Stimulated activated CD8-positive, alpha-beta memory T cell treated with anti-CD3 and anti-CD28 coated beads, Interleukin-2, amount 100 ng/mL, for 1 hour (primary cell): Measurements from ENCODE around the gene FLRT2.

Experiments
- DNase-seq, 2 donors: peaks; one replicate each; pipeline ENCODE4 v3.0.0-alpha.2; 2020; ENCODE audit warnings: low read depth in 2 of 2

FLRT2 gene, protein sequence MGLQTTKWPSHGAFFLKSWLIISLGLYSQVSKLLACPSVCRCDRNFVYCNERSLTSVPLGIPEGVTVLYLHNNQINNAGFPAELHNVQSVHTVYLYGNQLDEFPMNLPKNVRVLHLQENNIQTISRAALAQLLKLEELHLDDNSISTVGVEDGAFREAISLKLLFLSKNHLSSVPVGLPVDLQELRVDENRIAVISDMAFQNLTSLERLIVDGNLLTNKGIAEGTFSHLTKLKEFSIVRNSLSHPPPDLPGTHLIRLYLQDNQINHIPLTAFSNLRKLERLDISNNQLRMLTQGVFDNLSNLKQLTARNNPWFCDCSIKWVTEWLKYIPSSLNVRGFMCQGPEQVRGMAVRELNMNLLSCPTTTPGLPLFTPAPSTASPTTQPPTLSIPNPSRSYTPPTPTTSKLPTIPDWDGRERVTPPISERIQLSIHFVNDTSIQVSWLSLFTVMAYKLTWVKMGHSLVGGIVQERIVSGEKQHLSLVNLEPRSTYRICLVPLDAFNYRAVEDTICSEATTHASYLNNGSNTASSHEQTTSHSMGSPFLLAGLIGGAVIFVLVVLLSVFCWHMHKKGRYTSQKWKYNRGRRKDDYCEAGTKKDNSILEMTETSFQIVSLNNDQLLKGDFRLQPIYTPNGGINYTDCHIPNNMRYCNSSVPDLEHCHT

DNA sequence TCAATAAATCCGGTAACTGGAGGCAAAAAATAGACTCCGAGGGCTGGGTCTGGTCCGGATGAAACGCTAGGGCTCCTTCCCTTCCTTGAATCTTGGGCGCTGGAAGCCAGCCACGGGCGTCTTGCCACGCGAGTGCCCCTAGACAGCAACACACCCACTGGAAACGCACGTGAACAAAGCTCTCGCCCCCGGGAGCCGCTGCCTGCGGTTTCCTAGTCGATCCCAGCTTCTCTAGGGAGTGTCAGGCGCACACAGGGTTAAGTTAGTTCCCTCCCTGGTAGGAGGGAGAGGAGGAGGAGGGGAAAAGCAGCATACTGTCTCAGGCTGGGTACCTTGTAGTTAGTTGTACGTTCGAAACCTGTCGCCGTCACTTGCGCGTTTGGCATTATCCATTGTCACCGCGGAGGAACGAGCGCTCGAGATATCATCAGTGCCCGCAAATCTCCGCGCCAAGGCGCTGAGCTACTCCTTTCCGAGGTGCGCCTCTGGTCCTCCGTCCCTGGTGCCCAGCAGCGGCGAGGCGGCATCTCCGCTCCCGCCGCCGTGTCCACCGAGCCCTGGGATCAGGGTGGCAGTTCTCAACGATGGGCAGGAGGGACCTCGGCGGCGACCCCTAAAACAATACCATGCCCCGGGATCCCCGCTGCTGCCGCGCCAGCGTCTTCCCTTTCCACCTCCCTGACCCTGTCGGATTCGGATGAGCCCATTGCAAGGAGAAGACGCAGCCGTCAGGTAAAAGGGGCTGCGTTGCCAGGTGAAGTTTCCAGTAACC is at the start of gene FLRT2:
Gene FLRT2, plus strand, starts transcription at position 342 of the 772 bp plus-strand sequence. CDS start 91,371 bp downstream, outside the sequence.
- DNase-seq = no peak

DNA sequence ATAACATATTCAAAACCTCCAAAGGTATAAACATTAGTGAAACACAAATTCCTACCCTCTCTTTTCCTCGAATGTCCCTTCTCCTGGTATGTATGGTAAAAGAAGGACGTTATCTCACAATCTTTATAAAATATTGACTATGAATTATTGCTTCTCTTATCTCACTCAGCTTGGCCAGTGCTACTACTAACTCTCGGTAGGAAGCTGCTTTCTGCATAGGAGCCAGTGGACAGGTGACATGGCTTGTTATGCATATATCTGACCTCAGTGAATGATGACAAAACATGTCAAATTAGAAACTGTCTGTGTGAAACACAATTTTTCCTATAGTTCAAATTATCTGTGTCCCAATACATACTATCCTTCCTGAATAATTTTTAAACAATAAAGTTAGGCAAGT is 48.5 kb upstream of the FLRT2 start:
- DNase-seq = no peak

DNA sequence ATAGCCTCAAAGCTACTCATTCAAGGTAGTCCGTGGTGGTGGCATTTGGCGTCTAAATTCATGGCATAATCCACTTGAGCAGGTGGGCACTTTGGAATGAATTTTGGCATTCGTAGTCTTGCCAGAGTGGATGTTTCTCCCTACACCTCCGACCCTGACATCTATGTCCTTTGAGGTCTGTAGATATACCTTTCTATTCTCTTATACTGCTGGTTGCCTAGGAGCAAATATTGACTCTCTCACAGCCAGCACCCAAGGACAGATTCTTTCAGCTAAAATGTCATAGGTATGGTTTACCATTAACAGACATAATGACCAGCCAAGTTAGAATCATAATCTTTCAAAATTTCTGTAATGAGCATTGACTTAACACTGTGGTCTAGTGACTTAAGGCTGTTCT is 47.4 kb upstream of the FLRT2 start:
- no peak for DNase-seq

DNA sequence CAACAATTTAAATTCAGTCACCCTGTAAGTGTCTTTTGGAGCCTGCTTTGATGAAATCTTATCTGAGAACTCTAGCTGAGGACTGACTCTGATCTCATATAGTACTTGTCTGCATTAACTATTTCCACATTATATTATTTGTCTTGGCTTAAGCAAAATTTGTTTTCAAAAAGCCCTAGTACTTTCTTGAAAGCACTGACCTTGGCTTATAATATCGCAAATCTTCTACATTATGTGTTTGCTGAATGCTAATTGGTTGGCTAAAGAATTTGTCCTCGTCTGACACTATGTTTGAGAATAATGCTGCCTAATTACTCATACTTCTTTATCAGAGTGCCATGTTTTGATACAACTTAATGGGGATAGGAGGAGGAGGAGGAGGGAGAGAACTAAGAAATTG is 46.9 kb upstream of the FLRT2 start:
- no peak for DNase-seq

DNA sequence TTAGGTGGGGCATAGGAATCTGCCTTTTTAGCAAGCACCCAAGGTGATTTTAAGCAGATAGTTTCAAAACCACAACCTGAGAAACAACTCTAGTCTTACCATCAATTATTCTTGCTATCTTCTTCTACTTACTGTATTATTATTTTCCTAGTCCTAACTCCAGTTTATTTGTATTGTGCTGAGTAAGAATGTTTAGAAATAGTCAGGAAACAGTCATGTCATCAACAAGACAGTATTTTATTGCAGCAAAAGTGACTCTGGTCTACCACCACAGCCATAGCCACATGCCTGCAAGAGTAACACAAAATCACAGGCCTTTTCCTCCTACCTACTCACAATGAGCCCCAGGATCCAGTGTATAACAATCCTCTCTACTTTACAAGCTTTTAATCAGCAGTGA is 46.3 kb upstream of the FLRT2 start:
- DNase-seq = no peak

DNA sequence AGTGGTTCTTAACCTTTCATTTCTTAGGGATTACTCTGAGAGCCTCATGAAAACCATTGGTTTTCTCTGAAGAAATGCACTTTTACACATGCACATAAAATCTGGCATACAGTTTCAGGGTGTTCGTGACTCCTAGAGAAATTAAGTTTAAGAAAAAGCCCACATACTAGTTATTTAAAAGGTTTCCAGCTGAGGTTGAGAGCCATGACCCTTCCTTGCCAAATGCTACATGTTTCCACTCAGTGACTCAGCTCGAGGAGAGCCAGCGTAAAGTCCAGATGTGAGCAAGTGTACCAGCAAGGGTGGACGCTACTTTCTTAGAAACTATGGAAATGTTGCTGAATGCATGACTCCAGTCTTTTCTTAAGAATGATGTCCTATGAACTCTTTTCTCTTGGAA is 42.7 kb upstream of the FLRT2 start:
- DNase-seq = no peak

DNA sequence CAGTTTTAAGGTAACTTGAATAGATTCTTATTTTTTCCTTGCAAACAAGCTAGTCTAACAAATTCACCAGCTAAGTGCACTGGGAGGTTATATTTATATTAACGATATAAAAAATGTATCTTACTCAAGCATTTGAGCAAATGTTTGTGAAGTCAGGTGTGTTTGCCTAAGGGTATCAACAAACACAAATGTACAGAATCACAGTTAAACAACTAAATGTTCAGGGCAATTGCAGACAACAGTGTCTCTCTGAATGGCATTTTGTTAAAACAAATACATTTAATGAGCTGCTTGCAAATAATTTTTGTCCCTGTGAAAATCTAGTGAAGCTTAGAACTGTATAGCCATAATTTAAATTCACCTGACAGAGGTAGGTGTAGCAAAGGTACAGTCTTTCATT is 28.2 kb upstream of the FLRT2 start:
- DNase-seq = no peak

DNA sequence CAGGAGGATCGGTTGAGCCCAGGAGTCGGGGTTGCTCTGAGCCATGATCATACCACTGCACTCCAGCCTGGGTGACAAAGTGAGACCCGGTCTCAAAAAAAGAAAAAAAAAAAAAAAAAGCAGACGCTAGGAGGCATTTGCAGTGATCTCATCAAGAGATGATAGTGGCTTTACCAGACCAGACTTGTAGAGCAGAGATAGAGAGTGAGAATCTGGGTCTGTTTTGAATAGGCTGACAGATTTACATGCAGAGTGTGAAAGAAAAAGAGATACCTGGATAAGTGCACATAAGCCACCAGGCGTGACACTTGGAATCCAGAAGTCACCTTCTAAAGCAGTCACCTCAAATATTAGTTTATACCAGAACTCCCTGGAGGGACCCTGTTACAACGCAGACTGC is 21.1 kb upstream of the FLRT2 start:
- no peak for DNase-seq

DNA sequence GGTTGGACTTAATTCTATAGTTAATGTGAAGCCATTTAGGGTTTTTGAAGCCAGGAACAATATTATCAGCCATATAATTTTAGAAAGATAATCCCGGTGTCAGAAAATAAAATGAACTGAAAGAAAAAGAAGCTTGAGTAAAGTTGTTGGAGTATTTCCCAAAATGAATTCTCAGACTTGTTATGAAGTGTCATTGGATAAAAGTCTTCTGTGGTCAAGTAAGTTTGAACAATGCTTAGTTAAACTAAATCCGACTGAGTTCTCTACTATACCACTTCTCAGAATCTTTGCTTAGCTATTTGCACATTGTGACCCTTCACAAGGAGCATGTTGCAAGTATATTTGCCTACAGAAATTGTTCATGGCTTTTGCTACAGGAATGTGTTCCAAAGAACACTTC is 17.5 kb upstream of the FLRT2 start:
- no peak for DNase-seq

DNA sequence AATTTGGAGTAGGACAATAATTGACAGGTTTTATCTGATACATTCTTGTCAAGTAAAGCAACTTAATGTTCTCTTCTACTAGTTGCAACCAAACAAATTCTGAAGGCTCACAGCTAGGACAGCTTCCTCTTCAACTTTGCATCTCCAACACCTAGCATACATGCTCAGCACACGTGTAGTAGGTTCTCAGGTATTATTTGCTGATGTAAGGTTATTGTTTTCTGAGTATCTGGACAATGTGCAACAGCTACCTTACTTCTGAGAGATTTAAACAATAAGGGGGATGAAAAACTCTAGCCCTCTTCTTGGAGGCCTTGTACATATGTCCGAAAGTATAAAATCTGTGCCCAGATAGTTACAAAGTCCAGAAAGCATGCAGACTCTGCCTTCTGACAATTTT is 15.5 kb upstream of the FLRT2 start:
- no peak for DNase-seq

DNA sequence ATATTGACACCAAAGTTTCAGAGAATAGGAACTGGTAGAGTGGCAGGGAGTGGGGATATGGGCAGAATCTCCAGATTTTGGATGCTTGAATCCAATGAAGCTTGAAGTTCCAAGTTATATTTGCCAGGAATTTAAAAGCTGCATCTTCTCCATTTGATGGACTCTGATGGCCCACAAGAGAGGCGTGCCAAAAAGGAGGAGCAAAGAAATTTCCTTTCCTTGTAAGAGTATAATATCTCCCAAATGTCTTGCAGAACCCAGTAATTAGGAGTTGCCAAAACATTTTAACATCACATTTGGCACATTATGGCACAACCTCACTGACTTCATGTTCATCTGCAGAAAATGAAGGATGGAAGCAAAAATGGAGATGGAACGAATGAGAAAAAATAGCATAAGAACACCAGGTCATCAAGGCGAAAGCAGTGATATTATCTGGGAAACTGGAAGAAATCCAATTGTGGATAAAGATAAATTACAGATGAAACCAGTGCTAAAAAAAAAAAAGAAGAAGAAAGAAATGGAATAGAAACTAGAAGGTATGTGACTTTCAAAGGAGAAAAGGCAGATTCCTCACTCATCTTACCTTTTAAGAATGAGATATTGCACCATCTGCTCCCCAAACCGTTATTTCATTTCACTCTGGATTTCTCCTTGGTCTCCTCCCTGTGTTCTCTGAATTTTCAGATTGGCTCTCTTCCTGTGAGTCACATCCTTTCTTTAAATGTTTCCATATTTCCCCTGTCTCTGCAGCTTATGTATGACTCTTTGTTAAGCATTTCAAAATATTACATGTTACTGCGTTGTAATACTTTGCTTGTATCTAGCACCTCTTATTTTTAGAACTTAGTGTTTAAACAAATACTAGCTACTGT is 13.5 kb upstream of the FLRT2 start:
- no peak for DNase-seq

DNA sequence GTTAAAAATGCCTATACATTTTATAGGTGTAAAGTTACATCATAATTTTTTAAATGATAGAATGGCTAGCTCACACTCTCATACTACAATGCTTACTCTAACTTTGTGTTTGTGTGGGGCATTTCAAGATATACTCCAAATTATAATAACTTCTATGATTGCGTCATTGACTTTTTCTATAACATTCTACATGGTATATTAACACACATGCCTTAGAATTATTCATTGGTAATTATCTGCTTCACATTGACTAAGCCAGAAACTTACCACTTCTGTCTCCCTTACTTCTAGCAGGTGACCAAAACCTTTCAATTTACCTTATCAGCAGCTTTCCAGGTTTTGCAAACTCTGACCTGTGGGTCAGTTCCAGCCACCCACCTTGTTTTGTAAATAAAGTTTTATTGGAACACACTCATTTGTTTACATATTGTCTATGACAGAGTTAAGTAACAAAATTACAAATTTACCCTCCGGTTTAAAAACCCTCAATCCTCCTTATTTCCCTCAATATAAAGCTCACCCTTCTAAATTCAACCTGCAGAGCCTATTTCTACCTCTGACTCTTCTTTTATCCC is 12.7 kb upstream of the FLRT2 start:
- no peak for DNase-seq

DNA sequence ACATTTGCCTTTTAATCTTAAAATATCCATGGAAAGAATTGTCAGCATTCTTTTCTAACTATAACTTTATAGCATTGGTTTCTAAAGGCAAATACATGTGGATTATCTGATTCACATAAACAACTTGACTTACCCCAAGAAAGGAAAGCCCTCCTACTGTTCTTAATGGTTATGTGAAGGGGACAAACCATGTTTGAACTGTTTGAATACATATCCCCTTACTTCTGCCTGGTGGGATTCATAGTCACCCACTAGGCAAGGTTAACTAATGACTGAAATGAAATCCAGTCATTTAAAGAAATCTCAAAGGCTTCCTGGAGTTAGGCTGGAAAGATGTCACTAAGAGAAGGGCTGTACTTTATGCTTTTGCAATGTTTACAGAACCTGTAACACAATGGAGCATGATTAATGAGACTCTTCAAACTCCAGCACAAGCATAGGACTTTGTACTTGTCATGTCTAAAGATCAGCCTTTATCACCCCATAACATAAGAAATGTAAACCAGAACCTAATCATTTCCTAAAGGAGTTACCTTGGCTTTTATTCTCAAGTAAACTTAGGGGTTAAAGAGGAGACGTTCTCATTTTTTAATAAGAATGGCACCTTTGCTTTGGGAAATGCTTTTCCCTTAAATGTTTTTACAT is 10.2 kb upstream of the FLRT2 start:
- no peak for DNase-seq

DNA sequence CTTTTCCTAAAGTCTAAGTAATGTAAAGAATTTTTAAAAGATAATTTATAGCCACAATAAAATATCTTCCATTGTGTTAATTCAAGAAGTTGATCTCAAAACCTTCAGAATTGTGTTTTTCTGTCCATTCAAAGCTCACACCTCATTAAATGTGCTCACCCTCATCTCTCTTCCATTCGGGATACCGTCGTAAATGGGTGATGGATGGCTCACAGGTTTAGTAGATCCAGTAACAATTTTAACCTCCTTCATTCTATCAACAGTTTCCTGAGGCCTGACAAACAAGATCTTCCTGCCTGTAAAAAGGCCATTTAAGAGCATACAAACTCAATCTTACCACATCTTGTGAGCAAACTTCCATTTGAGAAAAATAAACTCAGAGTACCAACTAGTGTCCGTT is 9.4 kb upstream of the FLRT2 start:
- DNase-seq = no peak

DNA sequence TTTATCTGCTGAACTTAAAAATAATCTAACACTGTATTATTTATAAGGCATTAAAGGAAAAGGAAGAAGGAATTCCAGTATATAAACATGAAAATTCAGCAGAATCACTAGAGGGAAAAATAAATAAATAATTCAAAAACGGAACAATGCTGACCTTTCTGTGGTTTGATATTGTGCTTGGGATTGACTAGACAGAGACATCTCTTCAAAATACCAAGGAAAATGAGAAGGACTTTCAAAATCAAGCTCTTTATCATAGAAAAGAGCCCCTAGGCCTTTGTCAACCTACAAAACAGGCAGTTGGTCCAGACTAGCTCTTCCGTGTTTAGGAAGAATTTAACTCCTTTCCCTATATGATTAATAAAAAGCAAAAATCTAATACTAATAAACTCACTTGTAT is 6.3 kb upstream of the FLRT2 start:
- DNase-seq = no peak

DNA sequence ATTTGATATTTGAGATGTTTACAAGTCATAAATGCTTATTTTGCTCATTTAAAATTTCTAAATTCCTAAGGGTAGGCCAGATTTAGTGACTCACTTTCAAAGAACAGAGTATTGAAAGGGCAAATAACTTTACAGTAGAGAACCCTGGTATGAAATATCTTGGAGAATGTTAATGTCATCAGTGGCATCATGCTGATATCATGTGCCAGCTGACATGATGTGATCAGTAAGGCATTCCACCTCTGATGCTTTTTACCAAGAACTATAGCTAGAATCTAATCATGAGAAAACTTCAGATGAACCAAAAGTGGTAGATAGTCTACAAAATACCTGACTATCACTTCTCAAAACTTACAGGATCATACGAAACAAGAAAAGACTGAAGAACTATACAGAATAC is 2.9 kb upstream of the FLRT2 start:
- no peak for DNase-seq

DNA sequence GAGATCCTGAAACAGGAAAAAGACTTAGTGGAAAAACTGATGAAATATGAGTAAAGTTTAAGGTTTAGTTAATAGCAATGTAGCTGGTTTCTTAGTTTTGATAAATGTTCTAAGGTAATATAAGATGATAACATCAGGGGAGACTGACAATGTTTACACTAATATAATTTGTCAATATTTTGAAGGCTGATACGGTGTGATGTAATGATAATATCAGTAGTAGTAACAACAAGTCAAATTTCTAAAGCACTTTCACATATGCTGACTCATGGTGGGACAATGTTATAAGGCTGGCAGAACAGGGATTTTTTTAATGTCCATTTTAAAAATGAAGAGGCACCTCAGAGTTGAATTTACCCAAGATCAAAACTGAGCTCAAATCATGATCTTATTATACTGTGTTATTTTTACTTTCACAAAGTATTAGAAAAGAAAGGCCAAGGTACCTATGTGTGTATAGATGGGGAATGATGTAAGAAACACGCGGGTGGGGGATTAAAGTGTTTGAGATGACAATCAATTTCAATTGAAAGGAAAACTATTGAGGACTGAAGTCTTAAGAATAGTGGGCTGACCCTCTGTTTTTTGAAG is 2.4 kb upstream of the FLRT2 start:
- no peak for DNase-seq

DNA sequence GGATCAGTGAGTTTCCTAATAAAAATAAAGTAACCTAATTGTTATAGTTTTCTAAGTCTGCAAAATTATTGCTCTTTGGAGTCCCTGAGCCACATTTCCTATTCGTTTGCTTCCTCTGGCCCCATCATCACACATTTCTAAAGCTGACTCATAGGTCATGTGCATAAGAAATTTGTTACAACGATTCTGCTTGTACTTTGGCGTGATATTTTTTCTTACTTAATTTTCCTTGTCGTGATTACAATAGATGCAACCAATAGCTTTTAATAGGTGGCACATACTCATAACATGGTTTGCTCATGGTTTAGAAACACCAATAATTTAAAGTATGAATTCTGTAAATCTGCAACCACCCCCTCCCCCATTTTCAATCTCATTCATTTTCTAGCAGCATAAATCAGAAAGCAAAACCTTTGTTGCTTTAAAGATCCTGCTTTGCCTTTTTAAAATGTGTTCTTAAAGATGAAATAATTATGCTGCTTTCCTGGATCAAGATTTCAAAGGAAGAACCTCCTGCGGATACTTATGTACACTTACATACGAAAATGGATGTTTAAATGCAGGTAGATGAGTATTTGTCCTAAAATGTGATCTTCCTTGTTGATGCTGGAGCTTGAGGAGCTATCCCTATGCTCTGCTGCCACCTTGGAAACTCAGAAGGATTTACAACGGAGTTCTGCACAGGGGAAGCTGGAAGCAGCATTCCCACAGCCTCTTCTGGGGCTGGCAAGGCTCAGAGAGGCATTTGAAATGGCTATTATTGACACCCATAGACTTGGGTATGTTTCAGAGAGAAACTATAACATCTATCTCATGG is 1.7 kb upstream of the FLRT2 start:
- no peak for DNase-seq

DNA sequence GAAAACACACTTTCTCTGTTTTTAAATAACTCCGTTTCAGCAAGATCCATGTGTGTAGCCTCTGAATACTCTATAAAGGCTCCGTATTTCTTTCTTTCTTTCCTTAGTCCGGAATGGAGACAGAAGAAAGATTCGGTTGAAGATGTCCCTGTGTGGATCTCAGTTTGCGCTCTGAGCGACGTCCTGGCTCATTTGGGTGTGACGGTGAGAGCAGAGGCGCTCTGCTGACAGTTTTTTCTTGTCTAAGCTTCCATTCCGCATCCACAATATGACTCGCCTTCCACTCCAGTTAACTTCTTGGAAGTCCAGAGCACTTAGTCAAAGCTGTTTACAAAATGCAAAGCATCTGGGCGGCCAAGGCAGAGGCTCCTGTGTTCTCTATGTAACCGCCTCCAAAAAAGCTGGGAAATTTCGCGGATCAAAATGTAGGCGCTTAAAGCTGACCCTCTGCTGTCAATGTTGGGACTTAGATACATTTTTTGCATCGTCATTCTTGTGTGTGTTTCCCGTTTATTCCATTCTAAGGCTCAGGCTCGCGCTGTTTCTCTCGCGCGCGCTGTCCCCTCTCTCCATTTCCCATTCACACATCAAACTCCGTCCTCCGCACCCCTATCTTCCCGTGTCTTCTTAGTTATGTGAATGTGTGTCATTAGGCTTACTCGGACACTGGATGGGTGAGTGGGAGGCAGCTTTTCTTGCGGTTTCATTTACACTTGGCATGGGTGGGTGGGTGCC is 880 bp upstream of the FLRT2 start:
- no peak for DNase-seq
